Activated B cell treated with CpG ODN at 0.5 μM for 24 hours (primary cell): ENCODE measurements around the gene SLIT3. TPM values are rescaled to one million over a fixed set of nuclear protein-coding genes. Genes with fewer than 3 reads are reported as not detected.

ENCODE experiments used
- ATAC-seq: fragments of 200-7000 bp; cut with Tn5 transposase; one replicate; pipeline ENCODE4 v1.10.0; 2021; ENCODE audit warnings: low read depth, mild to moderate bottlenecking, moderate library complexity
- CTCF ChIA-PET: fragments of 350-600 bp; sonication (Branson Sonifier 250); formaldehyde crosslinking; loops from one replicate; lab custom pipeline; 2021; ENCODE audit warnings: antibody characterized with exemption; lab: Charles Lee
- POLR2A ChIA-PET: fragments of 350-600 bp; sonication (Branson Sonifier 250); formaldehyde crosslinking; loops from one replicate; lab custom pipeline; 2021; ENCODE audit warnings: antibody characterized with exemption; lab: Charles Lee
- DNase-seq: peaks from one replicate; pipeline ENCODE4 v3.0.0; 2022
- H3K27ac Mint-ChIP-seq: one replicate; pipeline ENCODE4 v1.8.0; 2020; ENCODE audit warnings: mixed read lengths
- H3K27me3 Mint-ChIP-seq: one replicate; pipeline ENCODE4 v1.8.0; 2021; ENCODE audit warnings: mixed read lengths
- H3K36me3 Mint-ChIP-seq: one replicate; pipeline ENCODE4 v1.8.0; 2021; ENCODE audit warnings: low read depth, mixed read lengths
- H3K4me1 Mint-ChIP-seq: one replicate; pipeline ENCODE4 v1.8.0; 2021; ENCODE audit warnings: mixed read lengths
- H3K4me3 Mint-ChIP-seq: one replicate; pipeline ENCODE4 v1.8.0; 2020; ENCODE audit warnings: mild to moderate bottlenecking, mixed read lengths
- H3K9me3 Mint-ChIP-seq: one replicate; pipeline ENCODE4 v1.8.0; 2020; ENCODE audit warnings: mixed read lengths
- intact Hi-C: fragments of 100-400 bp; cut with micrococcal nuclease; formaldehyde crosslinking; loops from one replicate; pipeline ENCODE4 v1.15.1; 2024
- total RNA-seq: library from RNA; stranded (reverse); gene quantifications from 2 replicates; pipeline ENCODE4 v1.2.3, GENCODE V29; 2022
- TF ChIP-seq, protein P1 (sequence below): fragments of 200-600 bp; IDR thresholded peaks from one replicate; pipeline ENCODE4 v1.8.0; 2022; ENCODE audit warnings: antibody characterized with exemption, mild to moderate bottlenecking

SLIT3 gene
- total RNA-seq, 1 donor from 2014 or later: not detected

DNA sequence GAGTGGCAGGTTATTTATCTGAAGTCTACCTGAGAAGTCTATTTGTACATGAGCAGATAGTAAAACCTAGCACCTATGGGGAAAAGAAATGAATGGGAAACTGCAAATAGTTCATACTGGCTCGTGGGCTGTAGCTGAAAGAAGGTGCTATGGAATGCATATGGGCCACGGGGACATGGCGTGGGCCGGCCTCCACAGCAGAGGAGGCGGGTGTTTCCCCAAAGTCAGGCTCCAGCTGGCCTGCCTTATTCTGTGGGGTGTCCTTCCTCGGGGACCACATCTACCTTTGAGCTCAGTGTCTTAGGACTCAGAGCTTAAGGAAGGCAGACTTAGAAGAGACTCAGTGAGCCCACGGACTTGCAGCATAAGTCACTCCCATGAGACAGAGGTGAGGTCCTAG, 371.3 kb downstream of the SLIT3 start:
- TF ChIP-seq, protein P1, sequence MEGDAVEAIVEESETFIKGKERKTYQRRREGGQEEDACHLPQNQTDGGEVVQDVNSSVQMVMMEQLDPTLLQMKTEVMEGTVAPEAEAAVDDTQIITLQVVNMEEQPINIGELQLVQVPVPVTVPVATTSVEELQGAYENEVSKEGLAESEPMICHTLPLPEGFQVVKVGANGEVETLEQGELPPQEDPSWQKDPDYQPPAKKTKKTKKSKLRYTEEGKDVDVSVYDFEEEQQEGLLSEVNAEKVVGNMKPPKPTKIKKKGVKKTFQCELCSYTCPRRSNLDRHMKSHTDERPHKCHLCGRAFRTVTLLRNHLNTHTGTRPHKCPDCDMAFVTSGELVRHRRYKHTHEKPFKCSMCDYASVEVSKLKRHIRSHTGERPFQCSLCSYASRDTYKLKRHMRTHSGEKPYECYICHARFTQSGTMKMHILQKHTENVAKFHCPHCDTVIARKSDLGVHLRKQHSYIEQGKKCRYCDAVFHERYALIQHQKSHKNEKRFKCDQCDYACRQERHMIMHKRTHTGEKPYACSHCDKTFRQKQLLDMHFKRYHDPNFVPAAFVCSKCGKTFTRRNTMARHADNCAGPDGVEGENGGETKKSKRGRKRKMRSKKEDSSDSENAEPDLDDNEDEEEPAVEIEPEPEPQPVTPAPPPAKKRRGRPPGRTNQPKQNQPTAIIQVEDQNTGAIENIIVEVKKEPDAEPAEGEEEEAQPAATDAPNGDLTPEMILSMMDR: no peak
- intact Hi-C loops: no loop called here
- no peak for DNase-seq
- Mint-ChIP-seq H3K36me3 (no peaks in the 10 kb centered on the region), H3K9me3 (no peaks in the 10 kb centered on the region), H3K4me1 (no peaks in the 10 kb centered on the region), H3K4me3 (no peak overlapping the region), H3K27ac (no peak overlapping the region), H3K27me3 (peaks cover 5% of the 10 kb centered on the region)
- POLR2A ChIA-PET: no interaction called here
- CTCF ChIA-PET: no interaction called here
- no peak for ATAC-seq

DNA sequence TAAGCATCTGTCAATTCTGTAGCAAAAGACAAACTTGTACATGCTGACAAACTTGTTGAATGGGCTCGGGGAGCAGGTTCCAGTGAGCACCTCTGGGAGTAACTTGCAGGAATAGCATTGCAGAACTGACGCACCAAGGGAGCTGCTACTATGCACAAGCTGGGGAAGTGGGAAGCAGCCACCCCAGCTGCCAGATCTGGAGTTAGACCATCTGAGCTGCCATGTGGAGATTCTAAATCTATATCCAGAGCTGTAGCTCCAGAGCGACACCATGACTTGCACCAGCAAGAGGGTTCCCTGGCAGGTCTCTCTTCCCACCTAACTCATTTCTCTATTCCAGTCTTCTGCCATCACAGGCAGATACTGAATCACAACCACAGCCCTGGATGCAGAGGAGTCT, 375.8 kb downstream of the SLIT3 start:
- peaks cover 15% of the 10 kb centered on the region for H3K27me3 Mint-ChIP-seq
- H3K4me3 Mint-ChIP-seq: no peak overlapping the region
- H3K4me1 Mint-ChIP-seq: peaks cover 6% of the 10 kb centered on the region
- intact Hi-C loops: no loop called here
- CTCF ChIA-PET: no interaction called here
- no peak for DNase-seq
- no peaks in the 10 kb centered on the region for H3K36me3 Mint-ChIP-seq
- POLR2A ChIA-PET: no interaction called here
- no peak for ATAC-seq
- TF ChIP-seq, protein P1: no peak
- no peaks in the 10 kb centered on the region for H3K9me3 Mint-ChIP-seq
- no peak overlapping the region for H3K27ac Mint-ChIP-seq

DNA sequence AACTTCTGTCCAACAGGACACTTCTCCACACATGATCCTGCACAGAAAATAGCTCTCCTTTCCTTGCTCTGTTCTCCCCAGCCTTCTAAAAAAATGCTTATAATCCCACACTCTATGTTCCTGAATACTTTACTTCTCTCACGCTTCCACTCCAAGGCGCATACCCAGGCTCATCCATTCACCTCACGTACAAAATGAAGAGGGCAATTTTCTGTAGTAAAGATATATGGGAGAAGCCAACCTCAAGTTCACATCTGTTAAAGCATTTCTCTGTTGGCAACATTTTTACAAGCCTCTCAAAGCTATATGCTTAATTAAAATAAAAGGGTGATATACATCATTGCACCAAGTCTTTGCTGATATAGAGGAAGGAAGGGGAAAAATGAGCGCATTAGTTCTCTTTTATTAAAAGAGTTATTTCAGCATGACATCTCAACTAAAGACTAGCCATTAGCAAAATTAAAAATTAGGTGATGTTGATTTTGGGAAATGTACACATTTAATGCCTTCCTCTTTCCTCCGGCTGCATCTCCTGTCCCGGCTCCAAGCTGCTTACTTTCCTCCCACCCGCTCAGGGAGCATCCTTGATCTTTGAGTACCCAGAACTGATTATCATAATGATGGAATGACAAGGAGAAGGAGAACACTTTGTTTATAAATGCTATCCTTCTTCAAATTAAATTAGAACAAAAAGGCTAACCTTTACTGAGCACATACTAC, 379.6 kb downstream of the SLIT3 start:
- intact Hi-C loops: no loop called here
- Mint-ChIP-seq H3K27me3 (peaks cover 17% of the 10 kb centered on the region), H3K9me3 (no peaks in the 10 kb centered on the region), H3K27ac (no peak overlapping the region), H3K4me3 (no peak overlapping the region), H3K36me3 (no peaks in the 10 kb centered on the region), H3K4me1 (peaks cover 14% of the 10 kb centered on the region)
- no peak for ATAC-seq
- ChIA-PET CTCF (no interaction called here), POLR2A (no interaction called here)
- DNase-seq: no peak
- TF ChIP-seq, protein P1: no peak

DNA sequence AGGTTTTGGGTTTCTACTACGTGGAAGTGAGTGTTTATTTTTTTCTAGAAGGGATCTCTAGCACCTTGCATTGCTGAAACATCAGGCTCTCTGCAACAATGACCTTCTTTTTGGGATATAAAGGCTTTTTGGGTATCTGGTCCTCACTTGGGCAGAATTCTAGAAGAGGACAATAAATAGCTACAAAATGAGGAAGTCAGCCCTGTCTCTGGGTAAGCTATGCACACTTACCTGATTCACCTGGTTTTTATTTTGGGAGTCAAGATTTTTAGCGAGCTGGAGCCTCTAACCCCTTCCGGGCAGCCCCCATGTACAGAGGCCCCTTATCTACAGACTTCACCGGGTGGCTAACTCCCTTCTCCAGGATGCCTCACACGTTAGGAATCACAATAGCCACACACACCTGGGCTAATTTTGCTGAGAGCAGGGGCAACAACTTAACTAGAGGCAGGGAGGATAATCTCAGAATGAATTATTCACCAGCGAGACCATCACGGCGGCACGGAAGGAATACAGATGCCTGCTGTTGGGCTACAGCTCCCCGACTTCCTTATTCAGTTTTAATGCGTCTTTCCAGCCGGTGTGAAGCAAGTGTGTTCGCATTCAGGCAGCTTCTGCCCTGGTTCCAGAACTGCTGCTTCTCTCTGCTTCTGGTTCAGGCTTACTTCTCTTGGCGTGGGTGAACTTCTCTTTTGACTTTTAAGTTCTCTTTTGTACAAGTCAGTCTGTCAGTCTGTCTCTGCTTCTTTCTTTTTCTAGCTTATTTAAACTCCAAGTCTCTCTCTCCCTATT, 380.7 kb downstream of the SLIT3 start:
- H3K4me3 Mint-ChIP-seq: no peak overlapping the region
- TF ChIP-seq, protein P1: no peak
- no peak for ATAC-seq
- H3K9me3 Mint-ChIP-seq: no peaks in the 10 kb centered on the region
- H3K4me1 Mint-ChIP-seq: peaks cover 14% of the 10 kb centered on the region
- H3K27me3 Mint-ChIP-seq: peaks cover 17% of the 10 kb centered on the region
- intact Hi-C loops: no loop called here
- no peaks in the 10 kb centered on the region for H3K36me3 Mint-ChIP-seq
- H3K27ac Mint-ChIP-seq: no peak overlapping the region
- ChIA-PET POLR2A (no interaction called here), CTCF (no interaction called here)
- DNase-seq: no peak

DNA sequence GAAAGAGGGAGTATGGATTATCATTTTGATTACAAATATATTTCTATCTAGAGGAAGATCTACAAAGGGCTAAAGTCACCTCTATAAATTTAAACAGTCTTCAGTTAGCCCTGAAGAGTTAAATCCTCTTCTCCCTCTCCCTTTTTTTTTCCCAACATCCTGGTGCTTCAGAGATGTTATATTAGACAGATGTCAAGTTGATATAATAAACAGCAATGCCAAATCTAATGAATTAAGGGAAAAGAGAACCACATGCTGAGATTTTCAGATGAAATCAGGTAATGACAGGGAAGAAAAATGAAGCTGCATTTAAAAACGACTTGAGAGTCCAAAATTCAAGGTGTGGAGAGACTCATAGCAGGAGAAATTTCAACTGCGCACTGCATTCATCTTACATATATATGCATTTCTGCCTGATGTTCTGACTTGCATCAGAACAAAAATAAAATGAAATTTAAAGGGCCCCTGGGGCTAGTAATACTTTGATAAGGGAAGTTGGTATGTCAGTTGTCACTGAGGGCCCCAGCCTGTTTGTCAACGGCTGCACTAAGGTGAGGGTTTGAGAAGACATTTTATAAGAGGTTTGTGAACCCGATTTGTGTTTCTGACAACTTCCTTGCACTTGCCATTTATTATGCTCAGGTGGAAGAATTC, 382.9 kb downstream of the SLIT3 start:
- Mint-ChIP-seq H3K4me3 (no peak overlapping the region), H3K27ac (no peak overlapping the region), H3K36me3 (no peaks in the 10 kb centered on the region), H3K27me3 (peaks cover 20% of the 10 kb centered on the region), H3K9me3 (no peaks in the 10 kb centered on the region), H3K4me1 (peaks cover 14% of the 10 kb centered on the region)
- ATAC-seq: no peak
- DNase-seq: no peak
- POLR2A ChIA-PET: no interaction called here
- TF ChIP-seq, protein P1: no peak
- intact Hi-C loops: no loop called here
- CTCF ChIA-PET: no interaction called here
